Right cardiac atrium (tissue), 5 donors: ENCODE measurements around the gene MED13L. TPM values are rescaled to one million over a fixed set of nuclear protein-coding genes. Genes with fewer than 3 reads are reported as not detected.

Source experiments
- ATAC-seq, 2 donors: fragments of 200-7000 bp; cut with Tn5 transposase; one replicate each; pipeline versions ENCODE4 v1.8.0 to v1.9.1; 2020; ENCODE audit warnings: moderate library complexity in 2 of 2, mild to moderate bottlenecking in 1 of 2
- DNase-seq, 3 donors: peaks; one replicate each; pipeline ENCODE4 v3.0.0-alpha.2; 2020
- H3K27ac ChIP-seq: one replicate; pipeline ENCODE4 v1.5.1; 2013; ENCODE audit warnings: mild to moderate bottlenecking, low read length, control low read depth, moderate library complexity
- H3K27me3 ChIP-seq: one replicate; pipeline ENCODE4 v1.6.1; 2013; ENCODE audit not compliant: control insufficient read depth, insufficient read depth
- H3K4me1 ChIP-seq: one replicate; pipeline ENCODE4 v1.6.1; 2013; ENCODE audit warnings: low read length; ENCODE audit not compliant: control insufficient read depth, insufficient read depth
- H3K4me3 ChIP-seq: one replicate; pipeline ENCODE4 v1.5.1; 2013; ENCODE audit warnings: low read length, control low read depth
- H3K9me3 ChIP-seq: one replicate; pipeline ENCODE4 v1.6.1; 2013; ENCODE audit warnings: low read length; ENCODE audit not compliant: control insufficient read depth
- WGBS: extraction: QIAGEN DNeasy Blood & Tissue Kit; methylation state at CpG from one replicate; pipeline ENCODE4 v1.1.7; 2013; 5-methylcytosine and 5-hydroxymethylcytosine counted together
- intact Hi-C, 4 donors: fragments of 100-400 bp; cut with DNase I; formaldehyde crosslinking; loops; one replicate each; pipeline versions ENCODE4 v1.11.0 to v1.14.0; 2022 to 2023
- polyA plus RNA-seq: library from polyadenylated mRNA; stranded (reverse); fragments of 200-250 nt; gene quantifications from one replicate; pipeline ENCODE4 v1.2.3, GENCODE V29; 2013
- total RNA-seq, 4 donors: library from RNA; stranded (reverse); fragmentation: NEBNext Ultra II Directional; extraction: Animal tissue kit (Norgen Biotek cat#: 25700); gene quantifications; one replicate each; pipeline ENCODE4 v1.2.1, GENCODE V29; 2021
- donor health status: healthy with polysubstance abuse.
- donor health status: DM: no; HTN: yes; CAD: no.
- donor health status: DM: no; HTN: no; CAD: no.
- donor health status: DM: no; HTN: yes; CAD: no; lungs with severe emphysema.
- donor health status: DM: yes; HTN: yes; CAD: no.

The MED13L gene
- total and polyA plus RNA-seq, 5 donors, result 15.6 to 73.5 (median 69.0) TPM

GRCh38 chr12:115966376-115966775 is 311.1 kb downstream of the MED13L start:
- H3K4me1 ChIP-seq, result no peaks in the 10 kb centered on the region

GRCh38 chr12:115964626-115965025 is 312.9 kb downstream of the MED13L start:
- WGBS, result 84% methylated on average over 2 of the region's 2 CpGs
- H3K4me3 ChIP-seq, result no peak overlapping the region
- H3K27ac ChIP-seq, result no peak overlapping the region
- DNase-seq (no peak), ATAC-seq (no peak)
- no peaks in the 10 kb centered on the region for H3K4me1 ChIP-seq
- intact Hi-C loops, result no loop called here
- no peaks in the 10 kb centered on the region for H3K27me3 ChIP-seq
- no peaks in the 10 kb centered on the region for H3K9me3 ChIP-seq

More at GRCh38 chr12:115966376-115966775, 311.1 kb downstream of the MED13L start:
- Histone ChIP-seq H3K9me3 (no peaks in the 10 kb centered on the region), H3K4me3 (no peak overlapping the region), H3K27ac (no peak overlapping the region), H3K27me3 (no peaks in the 10 kb centered on the region)
- DNase-seq (no peak), ATAC-seq (no peak)
- intact Hi-C loops, result no loop called here
- 95% methylated on average over 4 of the region's 4 CpGs for WGBS

GRCh38 chr12:115964214-115964613 is 313.3 kb downstream of the MED13L start:
- Histone ChIP-seq H3K27ac (no peak overlapping the region), H3K27me3 (no peaks in the 10 kb centered on the region), H3K9me3 (no peaks in the 10 kb centered on the region), H3K4me3 (no peak overlapping the region), H3K4me1 (no peaks in the 10 kb centered on the region)
- intact Hi-C loops, result no loop called here
- DNase-seq (no peak), ATAC-seq (no peak)

- ATAC-seq (no peak), DNase-seq (no peak)
- intact Hi-C loops, result no loop called here
- 93% methylated on average over 7 of the region's 7 CpGs for WGBS
- Histone ChIP-seq H3K9me3 (no peaks in the 10 kb centered on the region), H3K27me3 (no peaks in the 10 kb centered on the region), H3K4me3 (no peak overlapping the region), H3K27ac (no peak overlapping the region), H3K4me1 (no peaks in the 10 kb centered on the region)
Measured at GRCh38 chr12:115962216-115962615, 315.3 kb downstream of the MED13L start.

- H3K27me3 ChIP-seq, result no peaks in the 10 kb centered on the region
- WGBS, result 88% methylated on average over 12 of the region's 12 CpGs
- no peak overlapping the region for H3K4me3 ChIP-seq
- DNase-seq (no peak), ATAC-seq (no peak)
- no peaks in the 10 kb centered on the region for H3K9me3 ChIP-seq
- intact Hi-C loops, result no loop called here
- no peak overlapping the region for H3K27ac ChIP-seq
- no peaks in the 10 kb centered on the region for H3K4me1 ChIP-seq
Measured at GRCh38 chr12:115960868-115961802, 316.4 kb downstream of the MED13L start.

GRCh38 chr12:115957686-115958290 is 319.7 kb downstream of the MED13L start:
- no peaks in the 10 kb centered on the region for H3K27me3 ChIP-seq
- H3K27ac ChIP-seq, result no peak overlapping the region
- WGBS, result 85% methylated on average over 6 of the region's 6 CpGs
- DNase-seq (no peak), ATAC-seq (no peak)
- intact Hi-C loops, result no loop called here
- H3K4me1 ChIP-seq, result no peaks in the 10 kb centered on the region
- no peaks in the 10 kb centered on the region for H3K9me3 ChIP-seq
- H3K4me3 ChIP-seq, result no peak overlapping the region

GRCh38 chr12:115956659-115957058 is 320.8 kb downstream of the MED13L start:
- no peak overlapping the region for H3K4me3 ChIP-seq
- H3K27me3 ChIP-seq, result no peaks in the 10 kb centered on the region
- intact Hi-C loops, result no loop called here
- H3K9me3 ChIP-seq, result no peaks in the 10 kb centered on the region
- no peaks in the 10 kb centered on the region for H3K4me1 ChIP-seq
- no peak for ATAC-seq
- no peak for DNase-seq
- 91% methylated on average over 4 of the region's 4 CpGs for WGBS
- no peak overlapping the region for H3K27ac ChIP-seq

- DNase-seq (no peak), ATAC-seq (no peak)
- intact Hi-C loops, result no loop called here
- Histone ChIP-seq H3K4me3 (no peak overlapping the region), H3K9me3 (no peaks in the 10 kb centered on the region), H3K27me3 (no peaks in the 10 kb centered on the region), H3K4me1 (no peaks in the 10 kb centered on the region), H3K27ac (no peak overlapping the region)
- 70% methylated on average over 3 of the region's 3 CpGs for WGBS
Measured at GRCh38 chr12:115956236-115956635, 321.3 kb downstream of the MED13L start.

GRCh38 chr12:115953450-115953849 is 324.0 kb downstream of the MED13L start:
- 71% methylated on average over 6 of the region's 6 CpGs for whole genome bisulfite sequencing
- peak in 1 of 2 donors; percentile 16 for ATAC-seq
- no peak overlapping the region for H3K27ac ChIP-seq

GRCh38 chr12:115953031-115953430 is 324.5 kb downstream of the MED13L start:
- DNase-seq, result no peak
- Histone ChIP-seq H3K9me3 (no peaks in the 10 kb centered on the region), H3K27me3 (no peaks in the 10 kb centered on the region), H3K27ac (no peak overlapping the region), H3K4me3 (no peak overlapping the region), H3K4me1 (no peaks in the 10 kb centered on the region)
- intact Hi-C loops, result no loop called here
- ATAC-seq, result no peak
- 89% methylated on average over 7 of the region's 7 CpGs for WGBS

More at GRCh38 chr12:115953450-115953849, 324.0 kb downstream of the MED13L start:
- no peak for DNase-seq
- intact Hi-C loops, result no loop called here
- H3K4me1 ChIP-seq, result no peaks in the 10 kb centered on the region
- H3K27me3 ChIP-seq, result no peaks in the 10 kb centered on the region
- no peak overlapping the region for H3K4me3 ChIP-seq
- no peaks in the 10 kb centered on the region for H3K9me3 ChIP-seq

- no peak for DNase-seq
- H3K27ac ChIP-seq, result no peak overlapping the region
- intact Hi-C loops, result no loop called here
- H3K27me3 ChIP-seq, result no peaks in the 10 kb centered on the region
- H3K9me3 ChIP-seq, result no peaks in the 10 kb centered on the region
- H3K4me1 ChIP-seq, result no peaks in the 10 kb centered on the region
- ATAC-seq, result no peak
- H3K4me3 ChIP-seq, result no peak overlapping the region
- WGBS, result 85% methylated on average over 9 of the region's 9 CpGs
Measured at GRCh38 chr12:115950959-115951358, 326.5 kb downstream of the MED13L start.
